WTC11 (cell line): ENCODE measurements around the gene CCDC180.

Experiments used
- ATF1 ChIP-seq: sonication (generic); formaldehyde crosslinking; IDR thresholded peaks from 2 replicates; pipeline ENCODE4 v1.8.1; 2023; ENCODE audit warnings: mild to moderate bottlenecking, moderate library complexity, missing genetic modification reagents
- ATF2 ChIP-seq: sonication (generic); formaldehyde crosslinking; IDR thresholded peaks from 2 replicates; pipeline ENCODE4 v1.8.1; 2022; ENCODE audit warnings: low read depth, missing genetic modification reagents, borderline replicate concordance
- CTCF ChIP-seq: fragments of 200-600 bp; IDR thresholded peaks from 2 replicates; pipeline ENCODE4 v1.8.0; 2022; ENCODE audit warnings: antibody characterized with exemption
- ERG ChIP-seq: fragments of 250-450 bp; sonication (Bioruptor Pico); IDR thresholded peaks from 2 replicates; pipeline ENCODE4 v1.8.0; 2021; ENCODE audit warnings: mild to moderate bottlenecking
- FOXJ3 ChIP-seq: sonication (generic); formaldehyde crosslinking; IDR thresholded peaks from 2 replicates; pipeline ENCODE4 v1.9.0; 2021; ENCODE audit warnings: missing genetic modification reagents, mild to moderate bottlenecking, borderline replicate concordance
- MLX ChIP-seq: sonication (generic); formaldehyde crosslinking; IDR thresholded peaks from 2 replicates; pipeline ENCODE4 v1.8.1; 2023; ENCODE audit warnings: mild to moderate bottlenecking, missing genetic modification reagents, moderate library complexity
- NR2C2 ChIP-seq: sonication (generic); formaldehyde crosslinking; IDR thresholded peaks from 2 replicates; pipeline ENCODE4 v1.8.0; 2022; ENCODE audit warnings: mild to moderate bottlenecking, missing genetic modification reagents
- SP1 ChIP-seq: sonication (generic); formaldehyde crosslinking; conservative IDR thresholded peaks from 2 replicates; pipeline ENCODE4 v1.8.1; 2022; ENCODE audit warnings: missing genetic modification reagents

- no peak for TF ChIP-seq CTCF
- no peak for TF ChIP-seq MLX (CRISPR knock-in tag)
- no peak for TF ChIP-seq ERG (CRISPR knock-in tag)
- TF ChIP-seq ATF2 (CRISPR knock-in tag), result no peak
- TF ChIP-seq ATF1 (CRISPR knock-in tag), result no peak
- TF ChIP-seq SP1 (CRISPR knock-in tag), result no peak
- no peak for TF ChIP-seq NR2C2 (CRISPR knock-in tag)
- TF ChIP-seq FOXJ3 (CRISPR knock-in tag), result no peak
These were observed 8.1 kb downstream of the CCDC180 start for GRCh38 chr9:97315550-97315949.
